Progenitor cell of endocrine pancreas (in vitro differentiated cells): ENCODE results near the gene XYLT2. TPM values are rescaled to one million over a fixed set of nuclear protein-coding genes. Genes with fewer than 3 reads are reported as not detected.

ENCODE experiments used
- DNase-seq: peaks from one replicate; pipeline ENCODE4 v3.0.0; 2021; ENCODE audit warnings: low spot score; ENCODE audit not compliant: unreplicated experiment
- H3K27ac Mint-ChIP-seq: 2 replicates; pipeline ENCODE4 v1.8.0; 2021; ENCODE audit warnings: mild to moderate bottlenecking, moderate library complexity, mixed read lengths
- H3K27me3 Mint-ChIP-seq: 2 replicates; pipeline ENCODE4 v1.8.0; 2021; ENCODE audit warnings: mixed read lengths
- H3K36me3 Mint-ChIP-seq: 2 replicates; pipeline ENCODE4 v1.8.0; 2022; ENCODE audit warnings: mixed read lengths; ENCODE audit not compliant: insufficient read depth
- H3K4me1 Mint-ChIP-seq: 2 replicates; pipeline ENCODE4 v1.8.0; 2021; ENCODE audit warnings: low read depth, mixed read lengths
- H3K4me3 Mint-ChIP-seq: 2 replicates; pipeline ENCODE4 v1.8.0; 2021; ENCODE audit warnings: low read depth, mild to moderate bottlenecking, moderate library complexity, mixed read lengths
- H3K9me3 Mint-ChIP-seq: 2 replicates; pipeline ENCODE4 v1.8.0; 2021; ENCODE audit warnings: low read depth, mixed read lengths
- CTCF ChIP-seq: fragments of 200-600 bp; sonication (generic); IDR thresholded peaks from one replicate; pipeline ENCODE4 v1.5.0; 2021; ENCODE audit warnings: antibody characterized with exemption, mild to moderate bottlenecking; ENCODE audit not compliant: unreplicated experiment
- total RNA-seq: library from RNA; stranded (reverse); gene quantifications from 2 replicates; pipeline ENCODE4 v1.2.1, GENCODE V29; 2021

XYLT2 gene
- total RNA-seq, 1 donor from 2014 or later, result 28.6 TPM

GRCh38 chr17:50392621-50393020, 46.7 kb downstream of the XYLT2 start:
- Mint-ChIP-seq H3K27me3 (no peaks in the 10 kb centered on the region), H3K4me3 (no peak overlapping the region), H3K36me3 (peaks cover 16% of the 10 kb centered on the region), H3K9me3 (no peaks in the 10 kb centered on the region), H3K27ac (no peak overlapping the region), H3K4me1 (peaks cover 9% of the 10 kb centered on the region)
- no peak for TF ChIP-seq CTCF
- DNase-seq, result no peak

GRCh38 chr17:50393700-50394099, 47.8 kb downstream of the XYLT2 start:
- Mint-ChIP-seq H3K9me3 (no peaks in the 10 kb centered on the region), H3K27ac (no peak overlapping the region), H3K4me3 (no peak overlapping the region), H3K27me3 (no peaks in the 10 kb centered on the region), H3K4me1 (peaks cover 9% of the 10 kb centered on the region), H3K36me3 (peaks cover 16% of the 10 kb centered on the region)
- TF ChIP-seq CTCF, result no peak
- no peak for DNase-seq

GRCh38 chr17:50394711-50395110, 48.8 kb downstream of the XYLT2 start:
- no peak for TF ChIP-seq CTCF
- H3K4me1 Mint-ChIP-seq, result peaks cover 9% of the 10 kb centered on the region
- H3K9me3 Mint-ChIP-seq, result no peaks in the 10 kb centered on the region
- H3K27ac Mint-ChIP-seq, result no peak overlapping the region
- H3K36me3 Mint-ChIP-seq, result peaks cover 13% of the 10 kb centered on the region
- no peaks in the 10 kb centered on the region for H3K27me3 Mint-ChIP-seq
- no peak overlapping the region for H3K4me3 Mint-ChIP-seq
- no peak for DNase-seq

- H3K27ac Mint-ChIP-seq, result peak overlapping the region; percentile 95
These were observed 50.6 kb downstream of the XYLT2 start for GRCh38 chr17:50396261-50397110.

More at GRCh38 chr17:50396261-50397110, 50.6 kb downstream of the XYLT2 start:
- H3K9me3 Mint-ChIP-seq, result no peaks in the 10 kb centered on the region
- TF ChIP-seq CTCF, result no peak
- H3K4me3 Mint-ChIP-seq, result peak overlapping the region; percentile 83
- H3K4me1 Mint-ChIP-seq, result peaks cover 9% of the 10 kb centered on the region
- peaks cover 13% of the 10 kb centered on the region for H3K36me3 Mint-ChIP-seq
- no peak for DNase-seq
- no peaks in the 10 kb centered on the region for H3K27me3 Mint-ChIP-seq
